Measurements from ENCODE around the gene SLC26A11.

- no peak for TF ChIP-seq POLR2AphosphoS5 (IDR thresholded peaks at IDR 0.05)
- no peak for TF ChIP-seq POLR2A (IDR thresholded peaks at IDR 0.05)
- TF ChIP-seq EP300 (IDR thresholded peaks at IDR 0.05): no peak
- no peak for TF ChIP-seq CTCF (IDR thresholded peaks at IDR 0.05)
These were observed 49.9 kb downstream of the SLC26A11 start for GRCh38 chr17:80270104-80270503.
